GM06990 (cell line): ENCODE results near the gene SPACA7.

ENCODE experiments used
- DNase-seq: peaks from one replicate; pipeline ENCODE4 v3.0.0-alpha.2; 2011; ENCODE audit not compliant: insufficient read length; ENCODE audit errors: extremely low read depth
- H3K27me3 ChIP-seq: replicated peaks from 2 replicates; pipeline ENCODE4 v1.6.0; 2011; ENCODE audit warnings: low read length; ENCODE audit not compliant: control insufficient read depth, insufficient read depth
- H3K36me3 ChIP-seq: 2 replicates; pipeline ENCODE4 v1.5.1; 2011; ENCODE audit warnings: low read length; ENCODE audit not compliant: control insufficient read depth, insufficient read depth
- H3K4me3 ChIP-seq: replicated peaks from 2 replicates; pipeline ENCODE4 v1.5.1; 2011; ENCODE audit warnings: low read depth, mild to moderate bottlenecking, control low read depth, low read length
- TF ChIP-seq, protein P1 (sequence below): IDR thresholded peaks from 2 replicates; pipeline ENCODE4 v1.5.1; 2011; ENCODE audit warnings: low read length, control low read depth, mild to moderate bottlenecking, inconsistent platforms; ENCODE audit not compliant: insufficient read depth, poor library complexity, severe bottlenecking

Gene SPACA7, protein sequence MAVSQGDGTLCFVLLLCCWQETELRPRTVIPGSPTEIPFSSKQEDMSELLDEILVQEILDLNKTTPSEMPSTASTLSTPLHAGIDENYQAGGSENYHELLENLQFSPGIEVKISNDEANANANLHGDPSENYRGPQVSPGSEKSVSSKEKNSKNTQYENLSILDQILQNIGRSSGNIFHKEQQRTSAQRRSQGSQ

DNA sequence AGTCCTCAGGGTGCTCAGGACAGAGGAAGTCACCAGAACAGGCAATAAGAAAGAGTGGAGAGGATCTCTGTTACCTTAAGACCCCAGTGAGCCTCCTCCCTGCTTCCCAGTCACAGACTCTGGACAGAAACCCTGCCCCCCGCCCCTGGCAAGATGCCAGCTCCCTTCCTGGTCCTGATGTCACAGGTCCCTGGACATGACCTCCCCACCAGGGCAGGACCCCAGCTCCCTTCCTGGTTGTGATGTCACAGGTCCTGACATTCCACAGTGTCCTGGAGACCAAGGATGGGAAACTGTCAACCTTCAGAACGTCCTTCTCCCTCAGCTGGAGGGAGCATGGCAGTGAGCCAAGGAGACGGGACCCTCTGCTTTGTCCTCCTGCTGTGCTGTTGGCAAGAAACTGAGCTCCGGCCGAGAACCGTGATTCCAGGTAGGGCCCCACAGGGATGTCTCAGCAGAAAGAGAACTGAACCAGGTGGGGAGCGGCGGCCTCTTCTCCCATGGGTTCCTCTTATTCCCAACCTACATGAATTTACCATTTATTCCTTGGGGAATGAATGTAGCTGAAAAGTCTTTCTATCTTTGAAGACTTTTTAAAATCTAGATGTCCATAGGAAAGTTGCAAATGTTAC lies at the start of gene SPACA7:
SPACA7 (plus strand) TSS at position 306 of the 632 bp plus-strand sequence; CDS start at position 337, 31 bp downstream.
- no peak for DNase-seq
- Histone ChIP-seq H3K4me3 (no peak within 1 kb of the TSS), H3K27me3 (no peaks in the 10 kb centered on the region), H3K36me3 (no peaks in the 10 kb centered on the region)
- TF ChIP-seq, protein P1, sequence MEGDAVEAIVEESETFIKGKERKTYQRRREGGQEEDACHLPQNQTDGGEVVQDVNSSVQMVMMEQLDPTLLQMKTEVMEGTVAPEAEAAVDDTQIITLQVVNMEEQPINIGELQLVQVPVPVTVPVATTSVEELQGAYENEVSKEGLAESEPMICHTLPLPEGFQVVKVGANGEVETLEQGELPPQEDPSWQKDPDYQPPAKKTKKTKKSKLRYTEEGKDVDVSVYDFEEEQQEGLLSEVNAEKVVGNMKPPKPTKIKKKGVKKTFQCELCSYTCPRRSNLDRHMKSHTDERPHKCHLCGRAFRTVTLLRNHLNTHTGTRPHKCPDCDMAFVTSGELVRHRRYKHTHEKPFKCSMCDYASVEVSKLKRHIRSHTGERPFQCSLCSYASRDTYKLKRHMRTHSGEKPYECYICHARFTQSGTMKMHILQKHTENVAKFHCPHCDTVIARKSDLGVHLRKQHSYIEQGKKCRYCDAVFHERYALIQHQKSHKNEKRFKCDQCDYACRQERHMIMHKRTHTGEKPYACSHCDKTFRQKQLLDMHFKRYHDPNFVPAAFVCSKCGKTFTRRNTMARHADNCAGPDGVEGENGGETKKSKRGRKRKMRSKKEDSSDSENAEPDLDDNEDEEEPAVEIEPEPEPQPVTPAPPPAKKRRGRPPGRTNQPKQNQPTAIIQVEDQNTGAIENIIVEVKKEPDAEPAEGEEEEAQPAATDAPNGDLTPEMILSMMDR = no peak

DNA sequence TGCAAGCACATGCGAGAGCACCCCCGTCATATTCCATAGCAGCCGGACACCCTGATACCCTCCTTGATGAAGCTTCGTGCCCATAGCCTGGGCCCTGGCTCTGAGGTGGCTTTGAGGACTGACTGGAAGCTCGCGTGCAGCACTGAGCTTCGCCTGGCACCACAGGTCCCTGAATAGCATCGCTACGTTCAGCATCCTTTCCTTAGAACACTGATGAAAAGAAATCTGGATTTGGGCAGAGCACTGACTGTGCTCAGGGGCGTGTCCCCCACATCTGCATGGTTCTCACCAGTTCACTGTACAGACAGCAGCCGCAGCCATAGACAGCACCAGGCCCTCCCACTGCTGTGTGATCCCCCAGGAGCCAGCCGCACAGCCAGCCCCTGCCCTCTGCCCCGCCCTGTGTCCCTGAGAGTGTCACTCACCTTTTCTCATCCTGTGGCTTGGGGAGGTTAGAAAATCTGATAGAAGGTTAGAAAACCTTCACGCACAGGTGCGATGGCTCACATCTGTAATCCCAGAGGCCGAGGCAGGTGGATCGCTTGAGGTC lies 49.3 kb upstream of the SPACA7 start:
- TF ChIP-seq, protein P1 = no peak
- Histone ChIP-seq H3K4me3 (no peak overlapping the region), H3K36me3 (no peaks in the 10 kb centered on the region), H3K27me3 (no peaks in the 10 kb centered on the region)
- DNase-seq = no peak

DNA sequence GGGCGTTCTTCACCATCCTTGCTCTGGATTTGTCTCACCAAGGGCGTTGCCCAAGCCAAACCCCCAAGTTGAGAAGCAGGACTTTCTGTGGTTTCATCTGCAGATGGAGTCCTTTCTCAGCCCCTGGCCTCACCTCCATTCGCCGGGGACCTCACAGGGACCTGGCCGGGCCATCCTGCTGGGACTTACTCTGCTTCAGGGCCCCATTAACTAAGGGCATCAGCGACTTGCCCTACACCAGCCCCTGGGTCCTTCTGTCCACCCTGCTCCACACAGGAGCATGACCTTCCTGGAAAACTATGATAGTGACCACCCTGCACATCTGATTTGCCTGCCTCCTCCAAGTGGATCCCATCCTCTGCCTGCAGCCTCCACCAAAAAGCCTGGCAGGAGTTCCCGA lies 47.2 kb upstream of the SPACA7 start:
- TF ChIP-seq, protein P1 = no peak
- Histone ChIP-seq H3K36me3 (no peaks in the 10 kb centered on the region), H3K4me3 (no peak overlapping the region), H3K27me3 (no peaks in the 10 kb centered on the region)
- DNase-seq = no peak

DNA sequence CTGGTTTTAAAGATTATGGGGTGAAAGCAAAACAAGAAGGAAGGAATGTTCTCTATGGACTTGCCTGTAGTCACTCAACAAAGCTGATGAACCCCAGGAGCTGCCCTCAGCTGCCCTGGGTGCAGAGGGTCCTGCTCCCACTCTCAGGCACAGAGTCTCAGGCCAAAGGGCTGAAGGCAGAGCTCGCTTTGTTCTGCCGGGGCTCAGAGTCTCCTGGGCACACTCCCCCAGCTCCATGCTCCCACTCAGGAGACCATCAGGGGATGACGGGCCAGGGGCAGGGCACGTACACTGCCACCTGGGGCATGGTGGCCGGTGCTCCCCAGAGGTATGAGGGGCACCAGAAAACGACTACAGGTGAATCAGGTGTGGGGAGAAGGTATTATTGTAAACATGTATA lies 46.8 kb upstream of the SPACA7 start:
- no peak overlapping the region for H3K4me3 ChIP-seq
- no peaks in the 10 kb centered on the region for H3K36me3 ChIP-seq
- TF ChIP-seq, protein P1 = no peak
- H3K27me3 ChIP-seq = no peaks in the 10 kb centered on the region
- DNase-seq = no peak

DNA sequence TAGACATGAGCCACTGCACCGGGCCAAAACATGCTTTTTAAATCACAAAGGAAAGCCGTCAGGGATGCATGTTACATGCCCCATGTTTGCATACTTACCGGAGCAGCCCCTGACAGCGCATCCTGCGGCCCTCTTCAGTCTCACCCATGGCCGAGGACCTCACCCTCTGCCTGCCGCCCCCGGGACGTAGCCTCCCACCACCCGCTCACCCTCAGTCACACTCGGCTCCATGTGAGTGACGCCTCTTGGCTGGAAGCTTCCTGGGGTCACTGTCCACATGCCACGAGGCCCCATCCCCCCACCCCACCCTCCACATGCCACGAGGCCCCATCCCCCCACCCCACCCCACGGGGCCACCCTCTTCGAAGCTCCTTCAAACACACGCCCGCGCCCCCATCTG lies 46.1 kb upstream of the SPACA7 start:
- no peaks in the 10 kb centered on the region for H3K36me3 ChIP-seq
- no peaks in the 10 kb centered on the region for H3K27me3 ChIP-seq
- TF ChIP-seq, protein P1 = no peak
- H3K4me3 ChIP-seq = no peak overlapping the region
- no peak for DNase-seq
